Endothelial cell of umbilical vein (primary cell): ENCODE results near the gene SLC6A19. TPM values are rescaled to one million over a fixed set of nuclear protein-coding genes. Genes with fewer than 3 reads are reported as not detected.

ENCODE experiments used
- BruUV-seq: library from RNA; stranded (reverse); fragments of 400-500 nt; replicated peaks from 2 replicates; lab custom pipeline; 2021; lab: Mats Ljungman, UMichigan
- CTCF ChIA-PET: fragments of 300-600, 350-600 bp; sonication (Branson Sonifier 250); formaldehyde crosslinking; loops from one replicate; lab custom pipeline; 2021; ENCODE audit warnings: antibody characterized with exemption, inconsistent platforms; lab: Charles Lee
- POLR2A ChIA-PET: fragments of 300-600, 350-600 bp; sonication (Branson Sonifier 250); formaldehyde crosslinking; loops from one replicate; lab custom pipeline; 2021; ENCODE audit warnings: antibody characterized with exemption, inconsistent platforms; lab: Charles Lee
- DNase-seq: peaks from one replicate; pipeline ENCODE4 v3.0.0-alpha.2; 2011; ENCODE audit warnings: low read depth, low spot score
- FAIRE-seq: peaks from 2 replicates; lab custom pipeline; 2011; peaks lifted over from hg19 to GRCh38; lab: Jason Lieb, UNC
- H2AFZ ChIP-seq: 2 replicates; pipeline ENCODE4 v1.6.0; 2012; ENCODE audit warnings: low read depth, low read length, control low read depth, inconsistent platforms
- H3K27ac ChIP-seq: 2 replicates; pipeline ENCODE4 v1.5.1; 2011; ENCODE audit warnings: low read depth, mild to moderate bottlenecking, control low read depth, low read length, moderate library complexity; ENCODE audit not compliant: insufficient read depth
- H3K27me3 ChIP-seq, 2 experiments: 2 replicates each; pipeline versions ENCODE4 v1.6.0 to v1.6.1; 2011; ENCODE audit warnings: low read length in 2 of 2, mixed read lengths in 1 of 2; ENCODE audit not compliant: control insufficient read depth in 2 of 2, insufficient read depth in 2 of 2
- H3K36me3 ChIP-seq, 2 experiments: 2 replicates in 1 of 2; 3 replicates in 1 of 2; pipeline ENCODE4 v1.5.1; 2011; ENCODE audit warnings: low read length in 2 of 2, mild to moderate bottlenecking in 1 of 2, moderate library complexity in 1 of 2; ENCODE audit not compliant: control insufficient read depth in 2 of 2, insufficient read depth in 2 of 2; ENCODE audit errors: extremely low read depth in 1 of 2
- H3K4me1 ChIP-seq: 3 replicates; pipeline ENCODE4 v1.5.1; 2011; ENCODE audit warnings: mild to moderate bottlenecking, low read length; ENCODE audit not compliant: control insufficient read depth, insufficient read depth; ENCODE audit errors: extremely low read depth
- H3K4me2 ChIP-seq: 2 replicates; pipeline ENCODE4 v1.6.1; 2011; ENCODE audit warnings: low read length, control low read depth, mixed read lengths; ENCODE audit not compliant: insufficient read depth
- H3K4me3 ChIP-seq, 3 experiments: fragments of 200-600 bp in 1 of 3; sonication (generic), shearing (Covaris generic) in 1 of 3; replicated peaks in 1 of 3; 2 replicates each; pipeline ENCODE4 v1.5.1; 2011 to 2016; ENCODE audit warnings: control low read depth in 3 of 3, low read length in 3 of 3, mild to moderate bottlenecking in 2 of 3, inconsistent platforms in 1 of 3, low read depth in 1 of 3, moderate library complexity in 1 of 3; ENCODE audit not compliant: insufficient read depth in 1 of 3
- H3K79me2 ChIP-seq: 2 replicates; pipeline ENCODE4 v1.6.0; 2012; ENCODE audit warnings: low read length, inconsistent platforms; ENCODE audit not compliant: control insufficient read depth, insufficient read depth
- H3K9ac ChIP-seq: replicated peaks from 2 replicates; pipeline ENCODE3; 2011; ENCODE audit warnings: low read length, control low read depth; ENCODE audit not compliant: insufficient read depth; ENCODE audit errors: extremely low read depth
- H3K9me1 ChIP-seq: replicated peaks from 3 replicates; pipeline ENCODE4 v1.6.0; 2011; ENCODE audit warnings: mild to moderate bottlenecking, low read length; ENCODE audit not compliant: control insufficient read depth, insufficient read depth; ENCODE audit errors: extremely low read depth
- H3K9me3 ChIP-seq: replicated peaks from 2 replicates; pipeline ENCODE4 v1.5.1; 2012; ENCODE audit warnings: low read length, inconsistent platforms; ENCODE audit not compliant: control insufficient read depth, insufficient read depth
- H4K20me1 ChIP-seq: replicated peaks from 2 replicates; pipeline ENCODE3; 2011; ENCODE audit warnings: mild to moderate bottlenecking, low read length; ENCODE audit not compliant: control insufficient read depth, insufficient read depth; ENCODE audit errors: extremely low read depth
- CTCF ChIP-seq, 2 donors: IDR thresholded peaks; 1 replicate in 1 of 2; 2 replicates in 1 of 2; pipeline ENCODE4 v1.5.1; 2011; ENCODE audit warnings: low read length in 2 of 2, mild to moderate bottlenecking in 2 of 2, moderate library complexity in 2 of 2, control low read depth in 1 of 2, inconsistent platforms in 1 of 2, low read depth in 1 of 2; ENCODE audit not compliant: insufficient read depth in 1 of 2; ENCODE audit errors: extremely low read depth in 1 of 2
- EZH2 ChIP-seq: IDR thresholded peaks from 2 replicates; pipeline ENCODE4 v1.6.1; 2012; ENCODE audit warnings: borderline replicate concordance, low read depth, mild to moderate bottlenecking, moderate library complexity, low read length, inconsistent platforms; ENCODE audit not compliant: severe bottlenecking
- FOS ChIP-seq: IDR thresholded peaks from 2 replicates; pipeline ENCODE4 v1.6.1; 2011; ENCODE audit warnings: mild to moderate bottlenecking, low read length, moderate library complexity, borderline replicate concordance; ENCODE audit not compliant: insufficient read depth
- GATA2 ChIP-seq: IDR thresholded peaks from 2 replicates; pipeline ENCODE4 v1.7.0; 2011; ENCODE audit warnings: low read depth, mild to moderate bottlenecking, moderate library complexity, mixed read lengths, low read length; ENCODE audit not compliant: insufficient read length, insufficient read depth
- JUN ChIP-seq: IDR thresholded peaks from 2 replicates; pipeline ENCODE4 v1.6.1; 2011; ENCODE audit warnings: borderline replicate concordance, low read depth; ENCODE audit not compliant: insufficient read length, insufficient read depth
- MAX ChIP-seq: IDR thresholded peaks from 2 replicates; pipeline ENCODE4 v1.6.1; 2011; ENCODE audit not compliant: insufficient read depth, insufficient read length
- MYC ChIP-seq: IDR thresholded peaks from one replicate; pipeline ENCODE4 v1.6.1; 2011; ENCODE audit warnings: mild to moderate bottlenecking, low read depth, low read length
- POLR2A ChIP-seq: IDR thresholded peaks from 2 replicates; pipeline ENCODE4 v1.6.1; 2012; ENCODE audit warnings: low read depth, mild to moderate bottlenecking, control low read depth, low read length
- POLR2AphosphoS5 ChIP-seq: IDR thresholded peaks from 2 replicates; pipeline ENCODE4 v1.6.1; 2012; ENCODE audit warnings: low read depth, mild to moderate bottlenecking, control low read depth, low read length, moderate library complexity; ENCODE audit not compliant: insufficient read depth
- dilution Hi-C: fragments of 300-500 bp; cut with MboI; formaldehyde crosslinking; loops from one replicate; pipeline ENCODE4 v1.15.0; 2019; ENCODE audit warnings: low sequenced_read_pairs; ENCODE audit not compliant: extremely low pct_ligation_motif_present
- intact Hi-C: fragments of 100-400 bp; cut with micrococcal nuclease; formaldehyde crosslinking; loops from one replicate; pipeline ENCODE4 v1.10.0; 2022
- polyA plus RNA-seq, 4 experiments: library from polyadenylated mRNA; depleted of rRNA in 3 of 4; stranded (reverse) in 3 of 4; unstranded in 1 of 4; fragments of >200 nt; gene quantifications; 2 replicates each; pipeline versions ENCODE4 v1.2.1 to v1.2.3, GENCODE V29; 2011 to 2012; ENCODE audit warnings: missing spikeins in 1 of 4
- total RNA-seq: library from RNA; stranded (reverse); gene quantifications from 2 replicates; pipeline ENCODE4 v1.2.3, GENCODE V29; 2021

The SLC6A19 gene
- total and polyA plus RNA-seq, 2 donors (not counting 3 experiments of a cell fraction or from before 2014, with no cell fraction given), result not detected

GRCh38 chr5:1167361-1167727 is 34.1 kb upstream of the SLC6A19 start:
- DNase-seq (no peak), FAIRE-seq (no peak)
- Histone ChIP-seq H4K20me1 (no peaks in the 10 kb centered on the region), H3K36me3 (no peaks in the 10 kb centered on the region), H3K9ac (no peak overlapping the region), H2AFZ (no peak overlapping the region), H3K4me3 (no peak overlapping the region), H3K4me2 (no peak overlapping the region), H3K4me1 (no peaks in the 10 kb centered on the region), H3K9me1 (no peaks in the 10 kb centered on the region), H3K27me3 (no peaks in the 10 kb centered on the region), H3K79me2 (no peaks in the 10 kb centered on the region), H3K9me3 (no peaks in the 10 kb centered on the region), H3K27ac (no peak overlapping the region)
- TF ChIP-seq POLR2A (no peak), MAX (no peak), FOS (no peak), CTCF (IDR thresholded peaks at IDR 0.05; ENCODE audit: extremely low read depth in 1 of 2, insufficient read depth in 1 of 2, low read depth in 1 of 2, low read length in 2 of 2) (no peak), JUN (no peak), POLR2AphosphoS5 (no peak), GATA2 (no peak), EZH2 (no peak), MYC (no peak)
- ChIA-PET POLR2A (no interaction called here), CTCF (interaction anchor here (0.5 to 4.0 kb wide), 10 partner anchors 177 to 721 kb away, joined by 3 to 33 read pairs (median 4); no protein-coding TSS in a partner anchor)
- intact Hi-C loops (loop anchor here (1.0 kb wide), 1 partner anchor 244 kb away; no protein-coding TSS in a partner anchor), dilution Hi-C loops (no loop called here)
- BruUV-seq, result no TSS peak
